ENCODE measurements around the gene CKAP2L. TPM values are rescaled to one million over a fixed set of nuclear protein-coding genes. Genes with fewer than 3 reads are reported as not detected.

CKAP2L gene
- total and polyA plus RNA-seq, 2 donors (not counting 1 experiment from before 2014, with no cell fraction given): 3.0 to 4.4 TPM

DNA sequence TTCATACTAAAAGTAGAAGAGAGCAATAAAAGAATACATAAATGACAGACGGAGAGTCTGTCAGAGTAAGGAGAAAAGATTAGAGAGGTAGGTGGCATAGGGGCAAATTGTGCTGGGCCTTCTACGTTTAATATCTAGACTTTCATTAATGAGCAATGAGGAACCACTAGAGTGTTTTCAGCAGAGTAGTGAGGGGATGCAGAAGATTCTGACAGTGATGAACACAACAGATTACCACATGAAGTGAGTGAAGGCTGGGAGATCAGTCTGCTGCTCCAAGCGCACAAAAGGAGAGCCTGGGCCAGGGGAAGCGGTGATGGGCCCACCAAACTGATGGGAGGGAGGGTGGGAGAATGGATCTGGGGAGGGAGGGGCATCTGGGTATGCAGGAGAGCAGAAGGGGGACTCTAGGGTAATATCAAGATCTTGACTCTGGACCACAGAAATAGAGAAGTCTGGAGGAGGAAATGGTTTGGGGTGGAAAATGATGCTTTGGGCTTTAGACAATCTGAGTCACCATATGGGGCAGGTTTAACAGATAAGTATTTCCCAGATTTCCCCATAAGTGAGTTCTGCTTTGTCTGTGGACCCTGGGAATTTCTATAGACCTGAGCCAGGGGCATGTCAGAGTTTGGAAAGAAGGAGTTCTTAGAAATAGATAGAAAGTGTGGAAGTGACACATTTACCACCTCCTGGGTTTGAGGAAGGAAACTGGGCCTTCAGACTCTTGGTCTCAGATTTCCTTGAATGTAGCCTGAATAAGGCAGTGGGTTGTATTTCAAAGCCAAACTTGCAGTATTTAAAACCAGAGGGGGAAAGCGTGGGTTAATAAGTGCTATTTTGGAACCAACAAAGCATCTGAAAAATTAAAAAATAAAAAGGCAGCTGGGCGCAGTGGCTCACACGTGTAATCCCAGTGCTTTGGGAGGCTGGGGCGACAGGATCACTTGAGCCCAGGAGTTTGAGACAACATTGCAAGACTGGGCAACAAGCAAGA is 34.9 kb upstream of the CKAP2L start:
- no peak overlapping the region for H3K4me2 ChIP-seq (ENCODE audit: extremely low read depth, insufficient read depth, low read length)
- H2AFZ ChIP-seq (ENCODE audit: low read length): no peak overlapping the region
- no peaks in the 10 kb centered on the region for H4K20me1 ChIP-seq (ENCODE audit: control insufficient read depth, extremely low read depth, insufficient read depth, low read length)
- no peak overlapping the region for H3K27ac ChIP-seq (ENCODE audit: insufficient read depth, low read length)
- H3K9me3 ChIP-seq (ENCODE audit: control insufficient read depth, insufficient read depth, low read depth, low read length): no peaks in the 10 kb centered on the region
- no peak for TF ChIP-seq EZH2 (IDR thresholded peaks at IDR 0.05; ENCODE audit: low read length, missing control alignments)
- TF ChIP-seq, protein P1, sequence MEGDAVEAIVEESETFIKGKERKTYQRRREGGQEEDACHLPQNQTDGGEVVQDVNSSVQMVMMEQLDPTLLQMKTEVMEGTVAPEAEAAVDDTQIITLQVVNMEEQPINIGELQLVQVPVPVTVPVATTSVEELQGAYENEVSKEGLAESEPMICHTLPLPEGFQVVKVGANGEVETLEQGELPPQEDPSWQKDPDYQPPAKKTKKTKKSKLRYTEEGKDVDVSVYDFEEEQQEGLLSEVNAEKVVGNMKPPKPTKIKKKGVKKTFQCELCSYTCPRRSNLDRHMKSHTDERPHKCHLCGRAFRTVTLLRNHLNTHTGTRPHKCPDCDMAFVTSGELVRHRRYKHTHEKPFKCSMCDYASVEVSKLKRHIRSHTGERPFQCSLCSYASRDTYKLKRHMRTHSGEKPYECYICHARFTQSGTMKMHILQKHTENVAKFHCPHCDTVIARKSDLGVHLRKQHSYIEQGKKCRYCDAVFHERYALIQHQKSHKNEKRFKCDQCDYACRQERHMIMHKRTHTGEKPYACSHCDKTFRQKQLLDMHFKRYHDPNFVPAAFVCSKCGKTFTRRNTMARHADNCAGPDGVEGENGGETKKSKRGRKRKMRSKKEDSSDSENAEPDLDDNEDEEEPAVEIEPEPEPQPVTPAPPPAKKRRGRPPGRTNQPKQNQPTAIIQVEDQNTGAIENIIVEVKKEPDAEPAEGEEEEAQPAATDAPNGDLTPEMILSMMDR (conservative IDR thresholded peaks at IDR 0.05 in 1 of 2, IDR thresholded peaks at IDR 0.05 in 1 of 2; ENCODE audit: low read depth in 1 of 2, low read length in 2 of 2): no peak
- no peaks in the 10 kb centered on the region for H3K79me2 ChIP-seq (ENCODE audit: control insufficient read depth, insufficient read depth, low read length)
- no peaks in the 10 kb centered on the region for H3K27me3 ChIP-seq (ENCODE audit: control insufficient read depth, insufficient read depth, low read length)
- H3K36me3 ChIP-seq (ENCODE audit: control insufficient read depth, insufficient read depth, low read length): no peaks in the 10 kb centered on the region
- no peak overlapping the region for H3K9ac ChIP-seq (ENCODE audit: insufficient read depth, low read length)
- no peak for DNase-seq (ENCODE audit: low read depth in 2 of 2)
- peaks cover 2% of the 10 kb centered on the region for H3K4me1 ChIP-seq (ENCODE audit: control insufficient read depth, extremely low read depth, insufficient read depth, low read length)
- H3K4me3 ChIP-seq (replicated peaks in 1 of 4; ENCODE audit: control extremely low read depth in 1 of 4, insufficient read depth in 1 of 4, low read depth in 3 of 4, low read length in 4 of 4): no peak overlapping the region

DNA sequence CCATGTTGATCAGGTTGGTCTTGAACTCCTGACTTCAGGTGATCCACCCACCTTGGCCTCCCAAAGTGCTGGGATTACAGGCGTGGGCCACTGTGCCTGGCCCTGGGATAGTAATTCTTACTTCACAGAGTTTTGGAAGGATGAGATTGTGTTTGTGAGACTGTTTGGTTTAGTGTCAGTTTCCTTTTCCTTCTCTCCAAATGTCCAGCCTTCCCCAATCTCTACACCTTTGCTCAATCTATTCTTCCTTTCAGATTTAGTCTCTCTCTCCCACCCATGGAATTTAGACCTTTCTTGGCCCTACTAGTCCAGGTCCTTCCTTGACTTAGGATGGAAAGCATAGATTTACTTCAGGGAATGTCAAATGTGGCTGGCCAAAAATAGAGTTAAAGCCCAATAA is 32.1 kb upstream of the CKAP2L start:
- Histone ChIP-seq H3K4me1 (ENCODE audit: control insufficient read depth, extremely low read depth, insufficient read depth, low read length) (peaks cover 4% of the 10 kb centered on the region), H2AFZ (ENCODE audit: low read length) (no peak overlapping the region), H3K4me2 (ENCODE audit: extremely low read depth, insufficient read depth, low read length) (no peak overlapping the region), H3K79me2 (ENCODE audit: control insufficient read depth, insufficient read depth, low read length) (no peaks in the 10 kb centered on the region), H4K20me1 (ENCODE audit: control insufficient read depth, extremely low read depth, insufficient read depth, low read length) (no peaks in the 10 kb centered on the region), H3K9me3 (ENCODE audit: control insufficient read depth, insufficient read depth, low read depth, low read length) (no peaks in the 10 kb centered on the region), H3K4me3 (replicated peaks in 1 of 4; ENCODE audit: control extremely low read depth in 1 of 4, insufficient read depth in 1 of 4, low read depth in 3 of 4, low read length in 4 of 4) (no peak overlapping the region), H3K9ac (ENCODE audit: insufficient read depth, low read length) (no peak overlapping the region), H3K27ac (ENCODE audit: insufficient read depth, low read length) (no peak overlapping the region), H3K36me3 (ENCODE audit: control insufficient read depth, insufficient read depth, low read length) (no peaks in the 10 kb centered on the region), H3K27me3 (ENCODE audit: control insufficient read depth, insufficient read depth, low read length) (no peaks in the 10 kb centered on the region)
- DNase-seq (ENCODE audit: low read depth in 2 of 2): no peak
- TF ChIP-seq, protein P1 (conservative IDR thresholded peaks at IDR 0.05 in 1 of 2, IDR thresholded peaks at IDR 0.05 in 1 of 2; ENCODE audit: low read depth in 1 of 2, low read length in 2 of 2): no peak
- no peak for TF ChIP-seq EZH2 (IDR thresholded peaks at IDR 0.05; ENCODE audit: low read length, missing control alignments)

DNA sequence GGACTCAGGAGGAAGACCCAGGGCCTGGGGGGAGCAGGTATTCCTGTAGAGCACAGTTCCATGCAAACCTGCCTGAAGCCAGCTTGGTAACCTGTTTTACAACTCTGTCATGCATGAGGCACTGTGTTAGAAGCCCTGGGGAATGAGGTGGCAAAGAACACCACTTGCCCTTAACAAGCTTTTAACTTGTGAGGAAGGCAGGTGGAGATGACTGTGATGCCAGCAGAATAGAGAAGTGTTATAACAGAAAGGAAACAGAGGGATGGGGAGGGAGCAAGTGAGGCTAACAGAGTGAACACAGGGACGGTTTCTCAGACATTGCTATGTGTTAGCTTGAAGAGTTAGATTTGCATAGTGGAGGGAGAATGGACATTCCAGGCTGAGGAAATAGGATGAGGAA is 31.4 kb upstream of the CKAP2L start:
- Histone ChIP-seq H3K4me3 (replicated peaks in 1 of 4; ENCODE audit: control extremely low read depth in 1 of 4, insufficient read depth in 1 of 4, low read depth in 3 of 4, low read length in 4 of 4) (no peak overlapping the region), H2AFZ (ENCODE audit: low read length) (no peak overlapping the region), H3K79me2 (ENCODE audit: control insufficient read depth, insufficient read depth, low read length) (no peaks in the 10 kb centered on the region), H3K27ac (ENCODE audit: insufficient read depth, low read length) (no peak overlapping the region), H3K4me1 (ENCODE audit: control insufficient read depth, extremely low read depth, insufficient read depth, low read length) (peaks cover 4% of the 10 kb centered on the region), H3K9ac (ENCODE audit: insufficient read depth, low read length) (no peak overlapping the region), H3K36me3 (ENCODE audit: control insufficient read depth, insufficient read depth, low read length) (no peaks in the 10 kb centered on the region), H3K27me3 (ENCODE audit: control insufficient read depth, insufficient read depth, low read length) (no peaks in the 10 kb centered on the region), H4K20me1 (ENCODE audit: control insufficient read depth, extremely low read depth, insufficient read depth, low read length) (no peaks in the 10 kb centered on the region), H3K4me2 (ENCODE audit: extremely low read depth, insufficient read depth, low read length) (no peak overlapping the region), H3K9me3 (ENCODE audit: control insufficient read depth, insufficient read depth, low read depth, low read length) (no peaks in the 10 kb centered on the region)
- no peak for TF ChIP-seq EZH2 (IDR thresholded peaks at IDR 0.05; ENCODE audit: low read length, missing control alignments)
- TF ChIP-seq, protein P1 (conservative IDR thresholded peaks at IDR 0.05 in 1 of 2, IDR thresholded peaks at IDR 0.05 in 1 of 2; ENCODE audit: low read depth in 1 of 2, low read length in 2 of 2): no peak
- no peak for DNase-seq (ENCODE audit: low read depth in 2 of 2)
